T47D (cell line): ENCODE measurements around the gene PPFIA4.
A peak's percentile ranks its signal among the peaks of the same experiment; 100 is the strongest.

Source experiments
- DNase-seq, 2 experiments: peaks; one replicate each; pipeline versions ENCODE4 v3.0.0 to v3.0.0-alpha.2; 2011 to 2012; ENCODE audit warnings: low read depth in 1 of 2, low spot score in 1 of 2
- JUND ChIP-seq: IDR thresholded peaks from 2 replicates; pipeline ENCODE4 v1.6.1; 2012; ENCODE audit warnings: low read depth
- in situ Hi-C: cut with HindIII; loops from 2 replicates; pipeline ENCODE4 v1.10.0; 2016; ENCODE audit warnings: low sequenced_read_pairs, low pct_unique_long_range_greater_than_20kb

PPFIA4 gene

DNA sequence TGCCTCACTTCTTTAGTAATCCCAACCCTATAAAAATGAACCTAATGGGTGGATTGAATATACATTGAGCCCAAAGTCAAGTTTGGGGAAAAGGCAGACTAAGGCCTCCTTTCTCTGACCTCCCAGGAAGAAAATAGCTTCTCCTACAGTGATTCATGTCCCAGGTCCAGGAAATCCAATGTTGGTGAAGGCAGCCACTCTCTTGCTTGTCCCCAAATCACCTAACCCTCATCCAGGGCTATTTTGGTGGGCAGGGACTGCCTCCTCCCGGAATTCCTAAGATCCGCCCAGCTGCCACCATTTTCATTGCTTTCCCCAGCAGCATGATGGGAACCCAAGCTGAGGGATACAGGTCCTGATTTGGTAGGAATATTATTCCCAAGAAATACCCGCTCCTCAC, 51.1 kb downstream of the PPFIA4 start:
- in situ Hi-C loops: no loop called here
- TF ChIP-seq JUND: no peak
- DNase-seq: no peak

DNA sequence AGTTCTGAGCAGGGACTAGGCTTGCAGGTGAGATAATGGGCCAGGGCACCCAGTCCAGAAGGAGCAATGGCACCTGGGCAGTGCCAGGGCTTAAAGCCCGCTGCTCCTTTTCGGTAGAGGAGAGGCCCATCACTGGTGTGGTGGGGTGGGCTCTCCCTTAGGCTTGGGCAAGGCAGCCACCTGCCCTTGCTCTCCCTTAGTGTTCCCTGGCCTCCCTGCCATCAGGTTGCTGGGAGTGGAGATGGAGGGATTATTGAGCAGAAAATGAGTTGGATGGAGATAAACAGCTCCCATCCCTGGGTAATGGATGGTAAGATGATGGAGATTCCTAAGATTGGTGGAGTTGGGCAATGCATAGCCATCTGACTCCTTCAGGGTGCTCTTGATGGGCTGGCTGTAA, 51.7 kb downstream of the PPFIA4 start:
- DNase-seq: no peak
- TF ChIP-seq JUND: no peak
- in situ Hi-C loops: no loop called here

DNA sequence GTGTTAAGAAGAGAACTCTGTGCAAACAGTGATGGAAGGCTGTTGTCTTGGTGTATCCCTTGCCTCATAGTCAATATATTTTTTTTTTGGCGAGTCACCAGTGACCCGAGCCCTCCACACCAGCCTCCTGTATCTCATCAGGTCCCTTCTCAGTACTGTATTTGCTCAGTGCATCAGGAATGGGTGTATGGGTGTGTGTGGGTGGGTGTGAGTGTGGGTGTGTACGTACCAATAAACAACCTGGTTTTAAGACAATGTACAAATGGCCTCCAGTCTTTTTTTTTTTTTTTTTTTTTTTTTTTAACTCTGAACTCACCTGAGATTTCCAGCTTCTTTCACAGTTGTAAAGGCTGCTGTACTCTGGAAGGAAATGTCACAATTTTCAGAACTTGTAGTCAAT, 52.2 kb downstream of the PPFIA4 start:
- no peak for TF ChIP-seq JUND
- in situ Hi-C loops: no loop called here
- no peak for DNase-seq

DNA sequence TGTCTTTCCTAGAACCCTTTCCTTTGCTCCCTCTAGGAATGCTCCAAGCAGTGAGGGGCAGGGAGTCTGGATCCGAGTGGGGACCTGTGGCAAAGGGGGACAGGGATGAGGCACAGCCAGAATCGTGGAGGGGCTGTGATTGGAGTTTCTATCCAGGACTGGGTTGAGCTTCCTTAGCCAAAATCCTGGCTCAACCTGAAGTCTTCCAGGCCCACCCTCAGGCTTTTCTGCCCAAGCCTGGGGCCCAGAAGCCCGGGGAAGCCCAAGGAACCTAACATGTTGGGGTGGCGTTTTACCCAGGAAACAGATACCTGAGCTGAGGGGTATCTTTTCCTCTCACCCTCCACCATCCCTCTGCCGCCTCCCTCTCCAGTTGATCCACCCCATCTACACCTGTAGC, 54.2 kb downstream of the PPFIA4 start:
- no peak for DNase-seq
- no peak for TF ChIP-seq JUND
- in situ Hi-C loops: no loop called here

DNA sequence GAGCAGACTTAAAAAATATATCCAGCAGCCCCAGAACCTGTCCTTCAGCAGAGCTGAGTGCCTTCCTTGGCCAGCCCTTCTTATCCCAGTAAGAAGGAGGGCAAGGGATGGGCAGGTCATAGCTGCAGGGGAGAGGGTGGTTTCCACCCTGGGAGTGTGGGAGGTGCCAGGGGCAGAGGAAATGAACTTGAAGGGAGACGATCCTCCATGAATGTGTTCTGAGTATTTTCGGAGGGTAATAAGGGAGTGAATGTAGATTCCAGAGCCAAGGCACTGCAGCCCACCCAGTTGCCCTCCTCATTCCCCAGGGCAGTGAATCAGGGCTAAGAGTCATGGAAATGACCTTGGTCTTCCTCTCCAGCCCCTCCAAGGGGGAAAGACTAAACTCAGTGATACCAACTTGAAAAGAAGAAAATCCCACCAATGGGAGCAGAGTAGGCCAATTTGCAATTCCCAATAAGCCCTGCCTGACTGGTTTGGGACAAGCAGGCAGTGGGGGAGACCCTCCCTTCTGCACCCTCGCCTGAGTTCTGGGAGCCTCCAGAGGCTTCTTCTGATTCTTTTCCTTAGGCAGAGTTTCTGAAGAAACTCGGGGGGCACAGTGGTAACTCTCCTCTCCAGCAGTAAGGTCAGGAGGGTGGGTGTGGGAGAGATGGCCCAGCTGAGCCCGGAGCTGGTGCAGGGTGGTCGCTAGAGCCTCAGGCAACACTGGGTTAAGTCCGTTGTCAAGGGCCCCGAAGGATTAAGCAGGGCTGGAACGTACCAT, 55.4 kb downstream of the PPFIA4 start:
- in situ Hi-C loops: no loop called here
- no peak for DNase-seq
- no peak for TF ChIP-seq JUND

DNA sequence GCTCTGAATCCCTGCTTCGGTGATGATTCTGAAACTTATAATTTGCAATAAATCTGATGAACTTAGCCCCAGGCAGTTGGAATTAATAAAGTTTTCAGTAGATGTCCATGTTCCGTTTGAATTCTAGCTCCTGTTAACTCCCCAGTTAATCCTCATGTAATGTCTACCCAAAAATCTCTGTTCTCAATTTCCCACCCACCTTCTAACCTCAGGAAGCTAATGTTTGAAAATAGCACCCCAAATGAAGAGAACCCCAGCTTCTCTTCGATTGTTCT, 55.9 kb downstream of the PPFIA4 start:
- DNase-seq: no peak
- in situ Hi-C loops: no loop called here

DNA sequence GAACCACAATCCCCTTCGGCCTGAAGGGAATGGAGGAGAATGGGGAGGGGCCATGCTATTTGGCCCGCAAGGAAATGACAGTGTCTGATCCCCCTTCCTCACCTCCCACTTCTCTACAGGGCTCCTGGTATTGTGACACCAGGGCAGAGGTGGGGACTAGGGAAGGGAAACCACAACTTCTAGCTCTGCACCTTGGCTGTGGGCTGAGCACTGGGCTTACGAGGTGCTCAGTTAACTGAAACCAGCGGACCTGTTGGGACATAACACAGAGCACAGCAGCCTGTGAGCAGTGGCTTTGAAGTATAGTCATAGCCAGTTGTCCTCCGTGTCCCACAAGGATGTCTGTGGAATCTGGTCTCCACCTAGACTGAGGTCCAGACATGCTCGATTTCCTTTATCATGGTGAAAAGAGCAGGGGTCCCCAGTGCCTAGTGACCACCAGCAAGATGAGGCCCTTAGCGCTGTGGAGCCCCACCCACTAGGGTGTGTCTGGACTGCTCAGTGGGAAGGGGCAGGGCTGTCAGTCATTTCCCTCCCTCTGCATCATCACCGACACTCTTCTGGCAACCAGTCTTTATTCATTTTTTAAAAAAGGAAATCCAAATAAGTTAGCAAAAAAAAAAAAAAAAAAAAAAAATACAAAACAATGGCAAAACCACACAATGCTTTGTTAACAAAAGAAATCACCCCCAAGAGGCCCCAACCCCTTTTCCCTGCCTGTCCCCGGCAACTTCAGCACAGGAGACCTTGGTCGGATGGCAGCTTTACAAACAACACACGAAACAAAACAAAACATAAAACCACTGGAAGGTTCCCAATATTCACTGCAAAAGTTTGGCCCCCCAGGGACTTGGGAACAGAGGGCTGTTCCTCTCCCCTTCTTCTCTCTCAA, 56.5 kb downstream of the PPFIA4 start:
- DNase-seq: no peak
- TF ChIP-seq JUND: no peak
- in situ Hi-C loops: no loop called here

More for the DNA sequence above, 55.9 kb downstream of the PPFIA4 start:
- no peak for TF ChIP-seq JUND

DNA sequence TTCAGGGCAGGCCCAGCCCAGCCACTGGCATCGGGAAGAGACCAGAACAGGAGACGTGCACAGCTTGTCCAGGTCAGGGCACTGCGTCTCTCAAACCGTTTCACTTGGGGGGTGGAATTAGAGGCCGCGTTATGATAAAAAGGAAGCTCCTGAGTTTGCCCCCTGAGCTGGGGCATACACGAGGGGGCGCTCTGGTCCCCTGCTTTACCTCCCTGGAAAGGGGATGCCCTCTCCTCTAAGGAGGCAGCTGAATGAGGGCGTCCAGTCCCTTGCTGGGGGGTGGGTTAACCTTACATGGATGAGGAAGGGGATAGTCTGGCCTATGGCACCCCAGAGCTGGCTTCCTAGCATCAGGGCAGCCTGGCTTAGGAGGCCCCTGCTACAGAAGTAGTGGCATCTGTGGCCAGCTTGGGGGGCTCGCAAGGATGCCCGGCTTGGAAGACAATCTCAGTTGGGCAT, 57.2 kb downstream of the PPFIA4 start:
- in situ Hi-C loops: no loop called here
- DNase-seq: no peak

DNA sequence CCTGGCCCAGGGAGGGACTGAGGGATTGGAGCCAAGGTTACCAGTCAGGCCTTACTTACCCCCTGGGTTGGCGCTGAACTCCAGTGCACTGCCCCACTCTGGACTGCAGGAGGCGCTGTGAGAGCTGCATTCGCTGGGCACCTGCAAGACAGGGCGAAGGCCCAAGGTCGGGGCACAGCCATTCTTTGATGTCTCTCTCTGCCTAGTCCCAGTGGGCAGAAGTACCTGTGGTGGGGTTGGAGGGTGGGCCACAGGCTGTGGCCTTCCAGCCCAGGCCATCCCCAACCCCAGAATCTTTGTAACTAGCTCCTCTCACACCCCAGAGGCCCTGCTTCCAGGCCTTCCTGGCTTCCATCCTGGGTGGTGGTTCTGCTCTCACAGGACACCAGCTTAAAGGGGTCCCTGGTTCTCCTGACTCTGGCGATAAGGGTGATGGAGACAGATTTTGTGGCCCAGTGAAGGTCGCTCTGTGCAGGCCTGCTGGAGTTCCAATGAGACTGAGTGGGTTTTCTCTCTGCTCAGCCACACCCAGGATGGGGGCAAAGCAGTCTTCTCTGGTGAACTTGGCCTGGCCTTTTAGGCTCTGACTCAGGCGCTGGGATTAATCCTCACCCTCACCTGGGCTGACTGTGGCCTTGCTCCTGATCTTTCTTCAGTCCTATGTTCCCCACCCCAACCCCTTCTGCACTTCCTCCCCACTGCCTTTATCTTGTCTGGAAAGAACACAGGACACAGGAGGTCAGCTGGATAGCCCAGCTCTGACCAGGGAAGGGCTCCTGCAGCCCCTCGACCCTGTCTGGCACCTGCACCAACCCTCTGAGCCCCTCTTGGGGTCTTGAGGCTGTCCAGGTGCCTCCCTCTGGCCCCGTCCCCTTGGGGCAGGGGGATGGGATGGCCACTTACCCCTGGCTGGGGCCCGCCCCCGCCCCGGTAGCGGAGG, 58.6 kb downstream of the PPFIA4 start:
- no peak for TF ChIP-seq JUND
- DNase-seq: peak in 1 of 2 experiments; percentile 37
- in situ Hi-C loops: no loop called here

More for the DNA sequence above, 57.2 kb downstream of the PPFIA4 start:
- no peak for TF ChIP-seq JUND

DNA sequence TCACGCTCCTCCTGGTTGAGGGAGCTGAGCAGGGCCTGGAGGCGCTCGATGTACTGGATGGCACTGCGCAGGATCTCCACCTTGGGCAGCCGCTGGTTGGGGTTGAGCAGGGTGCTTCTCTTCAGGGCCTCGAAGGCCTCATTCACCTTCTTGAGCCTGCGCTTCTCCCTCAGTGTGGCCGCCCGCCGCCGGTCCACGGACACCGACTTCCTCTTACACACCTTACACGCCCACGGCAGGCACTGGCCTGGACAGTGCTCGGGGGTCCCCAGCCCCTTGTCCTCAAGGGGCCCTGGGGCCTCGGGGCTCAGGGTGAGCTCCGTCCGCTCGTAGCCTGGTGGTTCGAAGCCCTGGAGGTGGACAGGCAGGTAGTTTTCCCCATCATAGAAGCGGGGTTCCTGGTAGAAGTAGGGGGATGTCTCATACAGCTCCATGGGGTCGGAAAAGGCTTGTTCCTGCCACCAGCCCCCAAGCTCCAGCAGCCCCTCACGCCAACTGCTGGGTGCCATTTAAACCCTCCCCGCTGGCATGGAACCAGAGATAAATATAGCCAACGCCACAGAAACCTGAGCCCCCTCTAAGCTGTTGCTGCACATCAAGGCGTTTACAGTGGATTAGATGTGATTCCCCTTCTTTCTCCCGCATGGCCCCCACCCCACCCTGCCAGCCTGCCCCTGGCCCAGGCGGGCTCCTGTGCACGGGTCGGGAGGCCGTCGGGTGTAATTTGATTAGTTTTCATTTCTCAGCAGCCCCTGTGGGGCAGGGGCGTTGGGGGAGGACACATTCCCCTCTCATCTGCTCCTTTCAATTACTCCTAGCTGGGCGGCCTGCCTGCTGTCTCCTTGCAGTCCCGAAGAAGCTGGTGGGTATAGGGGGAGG, 59.5 kb downstream of the PPFIA4 start, which contains the start of gene MYOG:
TSS of gene MYOG (minus strand) at position 485 of the 879 bp plus-strand sequence. CDS start at position 434, 51 bp downstream.
- no peak for DNase-seq
- in situ Hi-C loops: no loop called here
- no peak for TF ChIP-seq JUND

DNA sequence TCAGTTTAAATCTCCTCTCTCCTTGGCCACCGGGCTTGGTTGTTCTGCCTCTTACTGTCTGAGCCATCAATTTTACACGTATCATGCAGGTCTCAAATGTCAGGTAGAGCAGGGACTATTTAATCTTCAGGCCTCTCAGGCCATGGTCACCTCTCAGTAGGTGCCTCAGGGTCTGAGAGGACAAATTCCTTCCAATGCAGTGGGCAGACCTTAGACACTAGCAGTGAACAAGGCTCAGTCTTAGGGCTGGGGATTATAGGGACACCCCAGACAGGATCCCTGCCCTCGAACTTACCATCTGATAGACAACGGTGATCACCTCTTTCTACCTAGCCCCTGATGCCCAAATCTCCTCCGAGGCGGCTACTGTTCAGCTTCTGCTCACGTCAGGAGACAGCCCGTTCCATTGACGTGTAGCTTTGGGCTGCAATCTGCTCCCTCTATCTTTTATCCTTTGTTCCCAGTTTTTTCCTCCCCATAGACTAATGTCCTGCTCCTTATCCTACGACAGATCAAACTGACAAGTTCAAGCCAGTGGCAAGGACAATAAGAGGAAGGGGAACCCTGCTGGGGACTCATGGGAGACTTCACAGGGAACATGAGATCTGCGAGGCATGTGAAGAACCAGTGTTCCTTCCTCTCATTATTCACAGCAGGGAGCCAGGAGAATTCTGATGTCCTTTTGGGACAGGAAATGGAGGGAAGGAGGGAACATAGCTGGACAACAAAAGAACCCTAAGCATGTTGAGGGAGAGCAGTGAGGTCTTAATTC, 60.9 kb downstream of the PPFIA4 start:
- in situ Hi-C loops: no loop called here
- DNase-seq: no peak
- no peak for TF ChIP-seq JUND
